IMR-90 (cell line): ENCODE results near the gene SF3A1. TPM values are rescaled to one million over a fixed set of nuclear protein-coding genes. Genes with fewer than 3 reads are reported as not detected.

Experiments
- ATAC-seq: fragments of 200-7000 bp; cut with Tn5 transposase; 2 replicates; pipeline ENCODE4 v1.9.1; 2020; ENCODE audit warnings: low read depth, mild to moderate bottlenecking, moderate library complexity
- BruUV-seq: library from RNA; stranded (reverse); fragments of 400-500 nt; replicated peaks from 2 replicates; lab custom pipeline; 2021; lab: Mats Ljungman, UMichigan
- CTCF ChIA-PET: fragments of 300-600 bp; formaldehyde crosslinking; extraction: SDS; loops from one replicate; lab custom pipeline; 2021; ENCODE audit warnings: antibody characterized with exemption; lab: Yijun Ruan, JAX
- POLR2A ChIA-PET: fragments of 300-600 bp; sonication (Branson Sonifier 250); formaldehyde crosslinking; loops from one replicate; lab custom pipeline; 2022; ENCODE audit warnings: antibody characterized with exemption; ENCODE audit not compliant: unreplicated experiment; lab: Charles Lee
- DNase-seq: peaks from one replicate; pipeline ENCODE4 v3.0.0; 2013
- H2AFZ ChIP-seq: replicated peaks from 2 replicates; pipeline ENCODE3; 2013; ENCODE audit warnings: low read length, mild to moderate bottlenecking; ENCODE audit not compliant: poor library complexity
- H2AK5ac ChIP-seq: 2 replicates; pipeline ENCODE4 v1.6.1; 2013; ENCODE audit warnings: low read depth, low read length, inconsistent platforms
- H2AK9ac ChIP-seq: replicated peaks from 2 replicates; pipeline ENCODE3; 2013; ENCODE audit warnings: mild to moderate bottlenecking, low read depth, low read length, moderate library complexity; ENCODE audit not compliant: poor library complexity
- H2BK120ac ChIP-seq: 2 replicates; pipeline ENCODE4 v1.6.1; 2013; ENCODE audit warnings: low read depth, low read length, inconsistent platforms
- H2BK15ac ChIP-seq: 3 replicates; pipeline ENCODE4 v1.6.1; 2013; ENCODE audit warnings: low read depth, low read length, inconsistent platforms
- H2BK20ac ChIP-seq: 2 replicates; pipeline ENCODE4 v1.6.1; 2013; ENCODE audit warnings: low read depth, mild to moderate bottlenecking, inconsistent platforms, low read length, moderate library complexity
- H2BK5ac ChIP-seq: 2 replicates; pipeline ENCODE4 v1.6.1; 2013; ENCODE audit warnings: mild to moderate bottlenecking, low read depth, low read length, inconsistent platforms; ENCODE audit not compliant: poor library complexity, severe bottlenecking
- H3K14ac ChIP-seq: replicated peaks from 2 replicates; pipeline ENCODE4 v1.6.1; 2013; ENCODE audit warnings: low read depth, low read length, inconsistent platforms
- H3K18ac ChIP-seq: 2 replicates; pipeline ENCODE4 v1.6.1; 2013; ENCODE audit warnings: low read depth, low read length, control low read depth
- H3K23ac ChIP-seq: 2 replicates; pipeline ENCODE4 v1.6.1; 2013; ENCODE audit warnings: low read depth, low read length, inconsistent platforms
- H3K27ac ChIP-seq: 2 replicates; pipeline ENCODE4 v1.5.1; 2013; ENCODE audit warnings: mild to moderate bottlenecking, control low read depth, low read length; ENCODE audit not compliant: insufficient read depth
- H3K27me3 ChIP-seq: 2 replicates; pipeline ENCODE4 v1.6.1; 2013; ENCODE audit warnings: low read length; ENCODE audit not compliant: control insufficient read depth, insufficient read depth
- H3K36me3 ChIP-seq: 2 replicates; pipeline ENCODE4 v1.6.1; 2013; ENCODE audit warnings: low read length, mixed read lengths; ENCODE audit not compliant: control insufficient read depth, insufficient read depth
- H3K4ac ChIP-seq: 2 replicates; pipeline ENCODE4 v1.6.1; 2013; ENCODE audit warnings: low read depth, low read length, inconsistent platforms
- H3K4me1 ChIP-seq: 2 replicates; pipeline ENCODE4 v1.6.1; 2013; ENCODE audit warnings: low read length, mixed read lengths; ENCODE audit not compliant: control insufficient read depth, insufficient read depth
- H3K4me2 ChIP-seq: 2 replicates; pipeline ENCODE4 v1.6.1; 2013; ENCODE audit warnings: low read depth, mild to moderate bottlenecking, control low read depth, low read length, moderate library complexity
- H3K4me3 ChIP-seq: 2 replicates; pipeline ENCODE4 v1.5.1; 2013; ENCODE audit warnings: low read depth, mild to moderate bottlenecking, control low read depth, low read length, moderate library complexity; ENCODE audit not compliant: insufficient read depth
- H3K56ac ChIP-seq: 2 replicates; pipeline ENCODE4 v1.6.1; 2013; ENCODE audit warnings: low read length, inconsistent platforms; ENCODE audit not compliant: insufficient read depth; ENCODE audit errors: extremely low read depth
- H3K79me1 ChIP-seq, 2 experiments: 2 replicates each; pipeline ENCODE4 v1.6.1; 2013; ENCODE audit warnings: low read length in 2 of 2, inconsistent platforms in 1 of 2, low read depth in 1 of 2
- H3K9ac ChIP-seq: 2 replicates; pipeline ENCODE4 v1.6.1; 2013; ENCODE audit warnings: low read depth, low read length, control low read depth
- H3K9me1 ChIP-seq: 2 replicates; pipeline ENCODE4 v1.6.1; 2013; ENCODE audit warnings: low read length, inconsistent platforms; ENCODE audit not compliant: insufficient read depth
- H3K9me3 ChIP-seq: 2 replicates; pipeline ENCODE4 v1.6.1; 2013; ENCODE audit warnings: low read length; ENCODE audit not compliant: control insufficient read depth, insufficient read depth
- H4K20me1 ChIP-seq: 2 replicates; pipeline ENCODE4 v1.6.1; 2013; ENCODE audit warnings: low read length, inconsistent platforms; ENCODE audit not compliant: insufficient read depth
- H4K5ac ChIP-seq: 2 replicates; pipeline ENCODE4 v1.6.1; 2013; ENCODE audit warnings: mild to moderate bottlenecking, low read depth, low read length, control low read depth
- H4K8ac ChIP-seq, 2 experiments: 2 replicates each; pipeline ENCODE4 v1.6.1; 2013; ENCODE audit warnings: low read depth in 2 of 2, low read length in 2 of 2, control low read depth in 1 of 2, inconsistent platforms in 1 of 2
- H4K91ac ChIP-seq: 2 replicates; pipeline ENCODE4 v1.6.1; 2013; ENCODE audit warnings: low read depth, low read length, inconsistent platforms; ENCODE audit not compliant: insufficient read depth
- CEBPB ChIP-seq: IDR thresholded peaks from 2 replicates; pipeline ENCODE4 v1.6.1; 2012; ENCODE audit warnings: low read depth, low read length, improper control_type of control experiment
- CHD1 ChIP-seq: IDR thresholded peaks from 2 replicates; pipeline ENCODE4 v1.6.1; 2012; ENCODE audit warnings: low read depth, low read length, improper control_type of control experiment
- CTCF ChIP-seq: conservative IDR thresholded peaks from 2 replicates; pipeline ENCODE4 v1.5.1; 2012; ENCODE audit warnings: mild to moderate bottlenecking, low read depth, low read length, improper control_type of control experiment
- MAFK ChIP-seq: IDR thresholded peaks from 2 replicates; pipeline ENCODE4 v1.6.1; 2012; ENCODE audit warnings: low read depth, low read length, improper control_type of control experiment
- MXI1 ChIP-seq: IDR thresholded peaks from 2 replicates; pipeline ENCODE4 v1.6.1; 2012; ENCODE audit warnings: low read depth, mild to moderate bottlenecking, low read length, moderate library complexity, borderline replicate concordance
- NFE2L2 ChIP-seq: fragments of 150-350 bp; IDR thresholded peaks from 2 replicates; pipeline ENCODE4 v1.6.1; 2016; ENCODE audit warnings: low read depth, mild to moderate bottlenecking, low read length
- RAD21 ChIP-seq: IDR thresholded peaks from 2 replicates; pipeline ENCODE4 v1.6.1; 2012; ENCODE audit warnings: low read length, improper control_type of control experiment
- RCOR1 ChIP-seq: IDR thresholded peaks from 2 replicates; pipeline ENCODE4 v1.6.1; 2012; ENCODE audit warnings: mild to moderate bottlenecking, low read length, improper control_type of control experiment; ENCODE audit not compliant: insufficient replicate concordance
- RFX5 ChIP-seq: IDR thresholded peaks from 2 replicates; pipeline ENCODE4 v1.8.0; 2012; ENCODE audit warnings: low read depth, mild to moderate bottlenecking, low read length, moderate library complexity
- SMC3 ChIP-seq: fragments of 150-350 bp; IDR thresholded peaks from 2 replicates; pipeline ENCODE4 v1.6.1; 2016; ENCODE audit warnings: low read depth, mild to moderate bottlenecking, antibody characterized with exemption, low read length, moderate library complexity
- WGBS, 2 experiments: methylation state at CpG; one replicate each; pipeline versions ENCODE4 v1.1.5 to v1.1.7; 2013; ENCODE audit warnings: missing lambda C conversion rate in 2 of 2; ENCODE audit not compliant: insufficient read length in 1 of 2; ENCODE audit errors: extremely low coverage in 2 of 2; 5-methylcytosine and 5-hydroxymethylcytosine counted together
- dilution Hi-C: fragments of 300-500 bp; cut with HindIII; formaldehyde crosslinking; loops from one replicate; pipeline ENCODE4 v1.14.3; 2018; ENCODE audit warnings: low sequenced_read_pairs; ENCODE audit not compliant: unreplicated experiment
- in situ Hi-C: fragments of 300-500 bp; cut with MboI; formaldehyde crosslinking; loops from 3 replicates; pipeline ENCODE4 v1.14.3; 2019; ENCODE audit warnings: low sequenced_read_pairs, inconsistent platforms, mixed read lengths
- intact Hi-C: fragments of 100-400 bp; cut with micrococcal nuclease; formaldehyde crosslinking; loops from 2 replicates; pipeline ENCODE4 v1.10.0; 2022
- polyA plus RNA-seq, 3 experiments: library from polyadenylated mRNA; depleted of rRNA; stranded (reverse); fragments of >200 nt; gene quantifications; 2 replicates each; pipeline ENCODE4 v1.2.3, GENCODE V29; 2012; ENCODE audit warnings: low replicate concordance in 1 of 3
- total RNA-seq: library from RNA; depleted of rRNA; stranded (reverse); fragments of >200 nt; gene quantifications from 2 replicates; pipeline ENCODE4 v1.2.3, GENCODE V29; 2012
- TF ChIP-seq, protein P1 (sequence below): fragments of 150-350 bp; IDR thresholded peaks from 2 replicates; pipeline ENCODE4 v1.6.1; 2016; ENCODE audit warnings: low read depth, mild to moderate bottlenecking, low read length, moderate library complexity, borderline replicate concordance
- TF ChIP-seq, protein P2 (sequence below): fragments of 150-350 bp; IDR thresholded peaks from 2 replicates; pipeline ENCODE4 v1.6.1; 2017; ENCODE audit warnings: mild to moderate bottlenecking, antibody characterized with exemption, low read length, low read depth

The SF3A1 gene
- total and polyA plus RNA-seq, 2 of the 4 experiments (the other 2 are of a cell fraction), result 36.9 to 67.2 TPM

GRCh38 chr22:30358541-30358940 lies 1.8 kb upstream of the SF3A1 start:
- Histone ChIP-seq H4K8ac (no peak overlapping the region), H2AK5ac (no peak overlapping the region), H3K9ac (no peak overlapping the region), H3K9me1 (peaks cover 15% of the 10 kb centered on the region), H3K4me3 (no peak overlapping the region), H2BK20ac (no peak overlapping the region), H3K4me2 (no peak overlapping the region), H3K4ac (no peak overlapping the region), H3K9me3 (no peaks in the 10 kb centered on the region), H4K5ac (no peak overlapping the region), H2AK9ac (no peak overlapping the region), H3K79me1 (peaks cover 17 to 34% of the 10 kb centered on the region in 2 experiments), H2BK120ac (no peak overlapping the region), H3K23ac (no peak overlapping the region), H3K14ac (no peak overlapping the region), H2AFZ (no peak overlapping the region), H4K91ac (no peak overlapping the region), H2BK5ac (no peak overlapping the region), H3K4me1 (peaks cover 12% of the 10 kb centered on the region), H3K18ac (no peak overlapping the region), H3K27me3 (no peaks in the 10 kb centered on the region), H3K27ac (no peak overlapping the region), H2BK15ac (no peak overlapping the region), H3K36me3 (0 out of 2 replicates have a peak, but pooled peaks cover 2% of the 10 kb centered on the region), H4K20me1 (peaks cover 32% of the 10 kb centered on the region), H3K56ac (no peak overlapping the region)
- ChIA-PET CTCF (no interaction called here), POLR2A (no interaction called here)
- no TSS peak for BruUV-seq
- WGBS, 2 experiments, result 91% methylated on average over 3 of the region's 6 CpGs; no CpG with 5 or more reads in 1 of the 2 experiments
- intact Hi-C loops, result no loop called here
- ATAC-seq, result no peak
- TF ChIP-seq, protein P1, sequence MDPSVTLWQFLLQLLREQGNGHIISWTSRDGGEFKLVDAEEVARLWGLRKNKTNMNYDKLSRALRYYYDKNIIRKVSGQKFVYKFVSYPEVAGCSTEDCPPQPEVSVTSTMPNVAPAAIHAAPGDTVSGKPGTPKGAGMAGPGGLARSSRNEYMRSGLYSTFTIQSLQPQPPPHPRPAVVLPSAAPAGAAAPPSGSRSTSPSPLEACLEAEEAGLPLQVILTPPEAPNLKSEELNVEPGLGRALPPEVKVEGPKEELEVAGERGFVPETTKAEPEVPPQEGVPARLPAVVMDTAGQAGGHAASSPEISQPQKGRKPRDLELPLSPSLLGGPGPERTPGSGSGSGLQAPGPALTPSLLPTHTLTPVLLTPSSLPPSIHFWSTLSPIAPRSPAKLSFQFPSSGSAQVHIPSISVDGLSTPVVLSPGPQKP, result no peak
- TF ChIP-seq SMC3 (no peak), RFX5 (no peak), NFE2L2 (no peak), RCOR1 (no peak), RAD21 (no peak), CEBPB (no peak), CTCF (no peak), MXI1 (no peak), CHD1 (no peak), MAFK (no peak)
- TF ChIP-seq, protein P2, sequence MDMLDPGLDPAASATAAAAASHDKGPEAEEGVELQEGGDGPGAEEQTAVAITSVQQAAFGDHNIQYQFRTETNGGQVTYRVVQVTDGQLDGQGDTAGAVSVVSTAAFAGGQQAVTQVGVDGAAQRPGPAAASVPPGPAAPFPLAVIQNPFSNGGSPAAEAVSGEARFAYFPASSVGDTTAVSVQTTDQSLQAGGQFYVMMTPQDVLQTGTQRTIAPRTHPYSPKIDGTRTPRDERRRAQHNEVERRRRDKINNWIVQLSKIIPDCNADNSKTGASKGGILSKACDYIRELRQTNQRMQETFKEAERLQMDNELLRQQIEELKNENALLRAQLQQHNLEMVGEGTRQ, result no peak
- dilution Hi-C loops, result no loop called here
- in situ Hi-C loops, result no loop called here
- no peak for DNase-seq
